K562 (cell line): ENCODE measurements around the gene ATP1A2. TPM values are rescaled to one million over a fixed set of nuclear protein-coding genes. Genes with fewer than 3 reads are reported as not detected.

Experiments
- ATAC-seq: fragments of 200-7000 bp; cut with Tn5 transposase; 3 replicates; pipeline ENCODE4 v1.9.1; 2020; ENCODE audit warnings: moderate library complexity
- BruUV-seq: library from RNA; stranded (reverse); fragments of 400-500 nt; replicated peaks from 2 replicates; lab custom pipeline; 2021; lab: Mats Ljungman, UMichigan
- CTCF ChIA-PET: fragments of 300-600 bp; formaldehyde crosslinking; extraction: SDS; loops from one replicate; lab custom pipeline; 2021; ENCODE audit warnings: low intra/inter-chr PET ratio; lab: Yijun Ruan, JAX
- POLR2A ChIA-PET: fragments of 300-600, 350-650 bp; sonication (Branson Sonifier 250); formaldehyde crosslinking; extraction: SDS; loops from one replicate; lab custom pipeline; 2021; ENCODE audit warnings: antibody characterized with exemption, inconsistent platforms; lab: Yijun Ruan, JAX
- DNase-seq, 4 experiments: peaks; one replicate each; pipeline versions ENCODE4 v3.0.0 to v3.0.0-alpha.2; 2011 to 2018; ENCODE audit warnings: low spot score in 3 of 4, mixed read lengths in 3 of 4; ENCODE audit errors: extremely low read depth in 1 of 4
- FAIRE-seq: peaks from 2 replicates; lab custom pipeline; 2011; peaks lifted over from hg19 to GRCh38; lab: Jason Lieb, UNC
- H2AFZ ChIP-seq: 2 replicates; pipeline ENCODE4 v1.6.0; 2011; ENCODE audit warnings: low read depth, low read length, control low read depth, inconsistent platforms
- H3K27ac ChIP-seq: fragments of 200-600 bp; 3 replicates; pipeline ENCODE4 v1.8.0; 2011; ENCODE audit warnings: low read depth, mild to moderate bottlenecking, control low read depth, inconsistent platforms, low read length, moderate library complexity, mixed read lengths; ENCODE audit errors: extremely low read depth
- H3K27me3 ChIP-seq, 2 experiments: fragments of 300-600 bp in 1 of 2; 2 replicates in 1 of 2; 3 replicates in 1 of 2; pipeline versions ENCODE4 v1.6.0 to v1.8.0; 2011; ENCODE audit warnings: inconsistent platforms in 2 of 2, low read length in 2 of 2, mild to moderate bottlenecking in 1 of 2, mixed read lengths in 1 of 2, moderate library complexity in 1 of 2; ENCODE audit not compliant: control insufficient read depth in 2 of 2, insufficient read depth in 2 of 2
- H3K36me3 ChIP-seq: fragments of 300-600 bp; 3 replicates; pipeline ENCODE4 v1.8.0; 2011; ENCODE audit warnings: mild to moderate bottlenecking, low read length, inconsistent platforms; ENCODE audit not compliant: control insufficient read depth, insufficient read depth
- H3K4me1 ChIP-seq, 2 experiments: fragments of 200-600 bp in 1 of 2; replicated peaks in 1 of 2; 2 replicates in 1 of 2; 3 replicates in 1 of 2; pipeline versions ENCODE4 v1.5.1 to v1.8.0; 2011; ENCODE audit warnings: inconsistent platforms in 2 of 2, low read length in 2 of 2, mild to moderate bottlenecking in 1 of 2, mixed read lengths in 1 of 2, moderate library complexity in 1 of 2; ENCODE audit not compliant: control insufficient read depth in 2 of 2, insufficient read depth in 2 of 2
- H3K4me2 ChIP-seq: 2 replicates; pipeline ENCODE4 v1.6.1; 2011; ENCODE audit warnings: low read length, control low read depth, inconsistent platforms, mixed read lengths; ENCODE audit not compliant: insufficient read depth
- H3K4me3 ChIP-seq: fragments of 200-600 bp; sonication (generic), shearing (Covaris generic); 2 replicates; pipeline ENCODE4 v1.5.1; 2016; ENCODE audit warnings: control low read depth, inconsistent platforms
- H3K79me2 ChIP-seq: fragments of 200-600 bp; 3 replicates; pipeline ENCODE4 v1.8.0; 2011; ENCODE audit warnings: low read length, inconsistent platforms; ENCODE audit not compliant: control insufficient read depth, insufficient read depth
- H3K9ac ChIP-seq, 2 experiments: 2 replicates each; pipeline versions ENCODE4 v1.6.0 to v1.6.1; 2011; ENCODE audit warnings: low read depth in 2 of 2, low read length in 2 of 2, control low read depth in 1 of 2, inconsistent platforms in 1 of 2, mild to moderate bottlenecking in 1 of 2, mixed read lengths in 1 of 2; ENCODE audit not compliant: insufficient read depth in 1 of 2
- H3K9me1 ChIP-seq: one replicate; pipeline ENCODE4 v1.6.0; 2011; ENCODE audit warnings: inconsistent platforms, mild to moderate bottlenecking, low read length, moderate library complexity; ENCODE audit not compliant: control insufficient read depth, insufficient read depth
- H3K9me3 ChIP-seq: replicated peaks from 2 replicates; pipeline ENCODE4 v1.5.1; 2011; ENCODE audit warnings: low read depth, low read length, inconsistent platforms; ENCODE audit not compliant: control insufficient read depth, insufficient read depth
- H4K20me1 ChIP-seq: replicated peaks from 2 replicates; pipeline ENCODE4 v1.6.1; 2011; ENCODE audit warnings: low read length, inconsistent platforms, mixed read lengths; ENCODE audit not compliant: control insufficient read depth, insufficient read depth
- ATF7 ChIP-seq: fragments of 450-650 bp; IDR thresholded peaks from 2 replicates; pipeline ENCODE4 v1.7.1; 2014; ENCODE audit warnings: mild to moderate bottlenecking, moderate library complexity
- E2F6 ChIP-seq, 2 experiments: IDR thresholded peaks; 2 replicates each; pipeline ENCODE4 v1.6.1; 2011; ENCODE audit warnings: borderline replicate concordance in 1 of 2, control low read depth in 1 of 2, low read depth in 1 of 2, low read length in 1 of 2, mild to moderate bottlenecking in 1 of 2, mixed read lengths in 1 of 2, moderate library complexity in 1 of 2; ENCODE audit not compliant: insufficient read depth in 1 of 2, insufficient read length in 1 of 2, poor library complexity in 1 of 2, severe bottlenecking in 1 of 2; ENCODE audit errors: extremely low read depth in 1 of 2
- ELF1 ChIP-seq: fragments of 200-800 bp; sonication (Bioruptor generic); IDR thresholded peaks from 2 replicates; pipeline ENCODE4 v1.6.1; 2016; ENCODE audit warnings: missing genetic modification characterization, missing compliant biosample characterization
- ETV5 ChIP-seq: sonication (generic); formaldehyde crosslinking; IDR thresholded peaks from 2 replicates; pipeline ENCODE4 v1.4.0; 2020; ENCODE audit warnings: low read depth, mild to moderate bottlenecking, missing genetic modification reagents
- SAFB ChIP-seq: fragments of 200-400 bp; formaldehyde crosslinking; IDR thresholded peaks from 2 replicates; pipeline ENCODE4 v1.6.1; 2017; ENCODE audit warnings: low read depth, low read length, borderline replicate concordance
- SMAD4 ChIP-seq: fragments of 250-450 bp; sonication (Bioruptor Pico); conservative IDR thresholded peaks from 2 replicates; pipeline ENCODE4 v1.8.0; 2021; ENCODE audit warnings: inconsistent platforms, mild to moderate bottlenecking, moderate library complexity
- SMARCA5 ChIP-seq: fragments of 450-650 bp; IDR thresholded peaks from 2 replicates; pipeline ENCODE4 v1.6.1; 2016
- STAT5A ChIP-seq: IDR thresholded peaks from 2 replicates; pipeline ENCODE4 v1.6.1; 2012; ENCODE audit warnings: low read length, inconsistent platforms, borderline replicate concordance
- ZC3H4 ChIP-seq: sonication (generic); formaldehyde crosslinking; IDR thresholded peaks from 2 replicates; pipeline ENCODE4 v1.9.0; 2021; ENCODE audit warnings: missing genetic modification reagents, borderline replicate concordance
- ZFX ChIP-seq: sonication (generic); formaldehyde crosslinking; IDR thresholded peaks from 2 replicates; pipeline ENCODE4 v1.8.0; 2022; ENCODE audit warnings: mild to moderate bottlenecking, missing genetic modification reagents, moderate library complexity
- WGBS: fragments of 100-300 bp; shearing (Covaris generic); methylation state at CpG from one replicate; pipeline ENCODE4 v1.1.6; 2016; ENCODE audit warnings: low coverage, mixed read lengths; ENCODE audit not compliant: insufficient coverage; ENCODE audit errors: missing lambda C conversion rate; 5-methylcytosine and 5-hydroxymethylcytosine counted together
- in situ Hi-C: fragments of 300-500 bp; cut with MboI; formaldehyde crosslinking; loops from 4 replicates; pipeline ENCODE4 v1.15.0; 2018; ENCODE audit warnings: inconsistent platforms, mixed read lengths
- intact Hi-C: fragments of 100-400 bp; cut with micrococcal nuclease; formaldehyde crosslinking; loops from 2 replicates; pipeline ENCODE4 v1.14.2; 2022
- polyA plus RNA-seq, 8 experiments: library from polyadenylated mRNA; depleted of rRNA in 4 of 8; stranded (reverse) in 5 of 8; unstranded in 3 of 8; fragments of >200 nt; fragmentation: Nextera tagmentation in 2 of 8; fragmentation: Illumina TruSeq in 1 of 8; extraction: Ambion mirVana in 2 of 8; extraction: Trizol in 1 of 8; gene quantifications; 2 replicates each; pipeline versions ENCODE4 v1.2.1 to v1.2.3, GENCODE V29; 2011 to 2014; ENCODE audit warnings: inconsistent platforms in 1 of 8, missing spikeins in 1 of 8
- total RNA-seq, 7 experiments: library from RNA; depleted of rRNA in 6 of 7; stranded (reverse); fragments of >200 nt in 6 of 7; fragmentation: Illumina TruSeq in 2 of 7; extraction: Trizol in 2 of 7; gene quantifications; 2 replicates each; pipeline versions ENCODE4 v1.2.1 to v1.2.3, GENCODE V29; 2011 to 2021; ENCODE audit warnings: low replicate concordance in 1 of 7
- TF ChIP-seq, protein P1 (sequence below): fragments of 250-450 bp; sonication (Bioruptor Pico); IDR thresholded peaks from 2 replicates; pipeline ENCODE4 v1.5.0; 2021

The ATP1A2 gene
- total and polyA plus RNA-seq, 9 of the 15 experiments (the other 6 are each of a cell fraction or from before 2014, with no cell fraction given), result 0.04 to 0.11 (median 0.09) TPM; not detected in 6

DNA sequence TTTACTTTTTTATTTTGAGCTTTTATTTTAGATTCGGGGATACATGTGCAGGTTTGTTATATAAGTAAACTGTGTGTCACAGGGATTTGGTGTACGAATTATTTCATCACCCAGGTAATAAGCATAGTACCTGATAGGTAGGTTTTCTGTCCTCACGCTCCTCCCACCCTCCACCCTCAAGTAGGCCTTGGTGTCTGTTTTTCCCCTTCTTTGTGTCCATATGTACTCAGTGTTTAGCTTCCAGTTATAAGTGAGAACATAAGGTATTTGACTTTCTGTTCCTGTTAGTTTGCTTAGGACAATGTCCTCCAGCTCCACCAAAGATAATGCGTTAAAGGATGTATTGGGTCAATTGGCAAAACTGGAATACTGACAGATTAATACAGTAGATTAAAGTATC, 41.6 kb downstream of the ATP1A2 start:
- no TSS peak for BruUV-seq
- 4% methylated on average over 4 of the region's 4 CpGs for WGBS

More for the DNA sequence above, 41.6 kb downstream of the ATP1A2 start:
- ChIA-PET CTCF (no interaction called here), POLR2A (no interaction called here)
- FAIRE-seq, result no peak
- no peaks in the 10 kb centered on the region for H3K4me1 ChIP-seq
- H3K36me3 ChIP-seq, result no peaks in the 10 kb centered on the region
- no peak overlapping the region for H2AFZ ChIP-seq
- no peak for TF ChIP-seq E2F6 (IDR thresholded peaks at IDR 0.05; ENCODE audit: borderline replicate concordance in 1 of 2, extremely low read depth in 1 of 2, insufficient read depth in 1 of 2, insufficient read length in 1 of 2, low read depth in 1 of 2, low read length in 1 of 2, poor library complexity in 1 of 2, severe bottlenecking in 1 of 2)
- TF ChIP-seq ATF7, result no peak
- TF ChIP-seq SAFB, result no peak
- TF ChIP-seq STAT5A, result no peak
- TF ChIP-seq SMARCA5, result no peak
- TF ChIP-seq ZFX (CRISPR knock-in tag), result no peak
- no peak for TF ChIP-seq SMAD4 (CRISPR knock-in tag)
- TF ChIP-seq ZC3H4 (CRISPR knock-in tag), result no peak
- no peak for TF ChIP-seq ETV5 (CRISPR knock-in tag)
- no peak for TF ChIP-seq ELF1 (tag)
- TF ChIP-seq, protein P1, sequence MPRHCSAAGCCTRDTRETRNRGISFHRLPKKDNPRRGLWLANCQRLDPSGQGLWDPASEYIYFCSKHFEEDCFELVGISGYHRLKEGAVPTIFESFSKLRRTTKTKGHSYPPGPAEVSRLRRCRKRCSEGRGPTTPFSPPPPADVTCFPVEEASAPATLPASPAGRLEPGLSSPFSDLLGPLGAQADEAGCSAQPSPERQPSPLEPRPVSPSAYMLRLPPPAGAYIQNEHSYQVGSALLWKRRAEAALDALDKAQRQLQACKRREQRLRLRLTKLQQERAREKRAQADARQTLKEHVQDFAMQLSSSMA (CRISPR knock-in tag), result no peak
- H4K20me1 ChIP-seq, result no peaks in the 10 kb centered on the region
- no peak overlapping the region for H3K9ac ChIP-seq
- no peak overlapping the region for H3K4me3 ChIP-seq
- no peaks in the 10 kb centered on the region for H3K9me3 ChIP-seq
- no peaks in the 10 kb centered on the region for H3K9me1 ChIP-seq
- in situ Hi-C loops, result no loop called here
- H3K27ac ChIP-seq, result no peak overlapping the region
- intact Hi-C loops, result no loop called here
- no peaks in the 10 kb centered on the region for H3K79me2 ChIP-seq
- H3K4me2 ChIP-seq, result no peak overlapping the region
- no peak for DNase-seq
- no peak for ATAC-seq
- H3K27me3 ChIP-seq, result peaks cover 3 to 25% of the 10 kb centered on the region in 2 experiments; a peak in 3 of 5 replicates
